Mammary microvascular endothelial cell (primary cell): ENCODE data around the gene FKRP. TPM values are rescaled to one million over a fixed set of nuclear protein-coding genes. Genes with fewer than 3 reads are reported as not detected.

Source experiments
- total RNA-seq: library from RNA; depleted of rRNA; stranded (reverse); fragments of >200 nt; gene quantifications from 2 replicates; pipeline ENCODE4 v1.2.3, GENCODE V29; 2015

FKRP gene
- total RNA-seq, result 23.0 and 24.8 TPM in 2 replicates

GRCh38 chr19:46745521-46746280 is at the start of gene FKRP:
Gene FKRP (plus strand): TSS chr19:46746057. CDS start chr19:46755451, 9,394 bp downstream.

GRCh38 chr19:46717034-46717715 is 28.7 kb upstream of the FKRP start, which contains the start of gene PRKD2:
Gene PRKD2 (minus strand): TSS chr19:46717114. CDS start chr19:46716370, 744 bp downstream.

GRCh38 chr19:46746281-46747057 is 612 bp downstream of the FKRP start, which contains the start of gene STRN4:
Gene STRN4 (minus strand): TSS chr19:46746450. CDS start chr19:46746430, 20 bp downstream.

GRCh38 chr19:46788262-46788967 is 42.6 kb downstream of the FKRP start, which contains the start of gene SLC1A5:
Gene SLC1A5 (minus strand): TSS chr19:46788594. CDS start chr19:46787965, 629 bp downstream.

Other genes starting within 250 kb of the FKRP start
- 296 and 299 TPM in 2 replicates for gene CALM3, start 144.7 kb upstream of the FKRP start, total RNA-seq
- gene PTGIR, start 121.0 kb upstream of the FKRP start, total RNA-seq, result 0.67 and 2.7 TPM in 2 replicates
- gene GNG8, start 109.9 kb upstream of the FKRP start, total RNA-seq, result not detected in 2 replicates
- 0.20 and 0.33 TPM in 2 replicates for gene DACT3, start 84.9 kb upstream of the FKRP start, total RNA-seq
- 48.8 and 53.1 TPM in 2 replicates for gene PRKD2, start 28.9 kb upstream of the FKRP start, total RNA-seq
- 68.0 and 78.3 TPM in 2 replicates for gene STRN4, start 393 bp downstream of the FKRP start, total RNA-seq
- gene SLC1A5, start 42.5 kb downstream of the FKRP start, total RNA-seq, result 98.3 and 101 TPM in 2 replicates
- 277 and 285 TPM in 2 replicates for gene AP2S1, start 104.8 kb downstream of the FKRP start, total RNA-seq
- 19.3 and 22.4 TPM in 2 replicates for gene ARHGAP35, start 114.9 kb downstream of the FKRP start, total RNA-seq